Muscle of leg (tissue), 11 donors: ENCODE results near the gene ZNF628. TPM values are rescaled to one million over a fixed set of nuclear protein-coding genes. Genes with fewer than 3 reads are reported as not detected.

Experiments
- DNase-seq: peaks from one replicate; pipeline ENCODE4 v3.0.0; 2013
- H3K27ac ChIP-seq: one replicate; pipeline ENCODE4 v1.5.1; 2013; ENCODE audit warnings: mild to moderate bottlenecking, low read length, control low read depth
- H3K27me3 ChIP-seq: one replicate; pipeline ENCODE4 v1.6.1; 2013; ENCODE audit warnings: low read length; ENCODE audit not compliant: control insufficient read depth, insufficient read depth
- H3K36me3 ChIP-seq: one replicate; pipeline ENCODE4 v1.6.1; 2013; ENCODE audit warnings: low read length; ENCODE audit not compliant: control insufficient read depth, insufficient read depth
- H3K4me1 ChIP-seq: one replicate; pipeline ENCODE4 v1.6.1; 2013; ENCODE audit warnings: low read length; ENCODE audit not compliant: control insufficient read depth, insufficient read depth
- H3K4me3 ChIP-seq: one replicate; pipeline ENCODE4 v1.5.1; 2013; ENCODE audit warnings: low read length, control low read depth
- H3K9me3 ChIP-seq: replicated peaks from 2 replicates; pipeline ENCODE4 v1.6.1; 2013; ENCODE audit warnings: low read depth, low read length; ENCODE audit not compliant: control insufficient read depth
- WGBS: methylation state at CpG from one replicate; pipeline ENCODE4 v1.1.5; 2013; ENCODE audit warnings: missing lambda C conversion rate; ENCODE audit not compliant: insufficient coverage; 5-methylcytosine and 5-hydroxymethylcytosine counted together
- polyA plus RNA-seq, 8 donors: library from polyadenylated mRNA; unstranded; fragments of 120-200 nt; gene quantifications; one replicate each; pipeline versions ENCODE4 v1.2.1 to v1.2.3, GENCODE V29; 2013; ENCODE audit warnings: inconsistent platforms in 1 of 8, low replicate concordance in 1 of 8; ENCODE audit not compliant: insufficient read length in 8 of 8, insufficient read depth in 1 of 8
- total RNA-seq: library from RNA; stranded (reverse); fragments of 120-200 nt; gene quantifications from one replicate; pipeline ENCODE4 v1.2.4, GENCODE V29; 2013

ZNF628 gene
- total and polyA plus RNA-seq, 9 donors, result 1.6 to 5.1 (median 3.6) TPM

DNA sequence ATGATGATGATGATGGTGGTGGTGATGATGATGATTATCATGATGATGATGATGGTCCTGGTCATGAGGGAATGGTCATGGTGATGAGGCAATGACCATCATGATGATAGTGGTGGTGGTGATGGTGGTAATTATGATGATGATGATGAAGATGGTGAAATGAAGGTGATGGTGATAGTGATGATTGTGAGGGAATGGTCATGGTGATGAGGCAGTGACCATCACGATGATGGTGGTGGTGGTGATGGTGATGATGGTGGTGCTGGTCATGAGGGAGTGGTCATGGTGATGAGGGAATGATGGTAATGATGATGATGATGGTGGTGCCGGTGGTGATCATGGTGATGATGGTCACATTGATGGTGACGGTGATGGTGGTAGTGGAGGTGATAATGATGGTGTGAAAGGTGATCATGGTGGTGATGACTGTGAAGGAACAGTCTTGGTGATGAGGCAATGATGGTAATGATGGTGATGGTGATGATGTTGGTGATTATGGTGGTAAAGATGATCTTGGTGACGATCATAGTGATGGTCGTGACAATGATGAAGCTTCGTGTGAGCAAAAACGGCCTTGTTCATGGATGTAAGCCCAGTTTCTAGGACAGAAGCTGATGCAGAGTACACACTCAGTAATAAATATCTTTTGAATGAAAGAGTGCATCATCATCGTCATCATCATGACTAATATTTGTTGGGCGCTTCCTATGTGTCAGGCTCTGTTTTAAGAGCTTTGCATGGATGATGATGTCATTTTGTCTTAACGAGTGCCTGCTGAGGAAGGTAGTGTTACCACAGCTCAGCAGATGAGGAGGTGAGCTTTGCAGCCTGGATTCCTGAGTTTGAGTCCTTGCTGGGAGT is 43.3 kb downstream of the ZNF628 start:
- no peak overlapping the region for H3K4me3 ChIP-seq
- no peak for DNase-seq
- H3K9me3 ChIP-seq, result no peaks in the 10 kb centered on the region
- H3K4me1 ChIP-seq, result peaks cover 25% of the 10 kb centered on the region
- peaks cover 2% of the 10 kb centered on the region for H3K27me3 ChIP-seq
- whole genome bisulfite sequencing, result 99% methylated on average over 4 of the region's 10 CpGs
- no peak overlapping the region for H3K27ac ChIP-seq
- peaks cover 3% of the 10 kb centered on the region for H3K36me3 ChIP-seq

DNA sequence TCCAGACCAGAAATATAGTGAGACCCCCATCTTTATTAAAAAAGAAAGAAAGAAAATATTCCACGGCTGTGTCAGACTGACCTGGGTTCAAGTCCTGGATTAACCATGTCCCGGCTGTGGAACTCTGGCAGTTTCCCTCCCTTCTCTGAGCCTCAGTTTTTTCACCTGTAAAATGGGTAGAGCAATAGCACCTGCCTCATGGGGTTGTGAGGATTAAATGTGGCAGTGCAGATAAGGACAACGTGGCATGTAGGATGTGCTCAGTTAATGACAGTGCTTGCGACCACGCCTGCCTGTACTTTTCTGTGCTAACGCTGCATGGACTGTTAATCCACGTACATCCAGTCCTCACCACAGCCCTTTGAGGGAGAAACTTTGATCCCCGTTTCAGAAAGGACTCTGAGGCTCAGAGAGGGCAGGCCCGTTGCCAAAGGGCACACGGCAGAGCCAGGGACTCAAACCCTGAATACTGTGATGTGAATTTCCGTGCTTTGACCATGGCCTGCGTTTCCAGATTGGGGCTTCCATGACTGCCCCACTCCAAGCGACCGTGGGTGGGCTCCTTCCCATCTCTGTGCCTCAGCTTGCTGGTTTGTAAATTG is 44.4 kb downstream of the ZNF628 start:
- Histone ChIP-seq H3K27me3 (peaks cover 3% of the 10 kb centered on the region), H3K4me1 (peaks cover 31% of the 10 kb centered on the region), H3K36me3 (peaks cover 3% of the 10 kb centered on the region), H3K9me3 (no peaks in the 10 kb centered on the region), H3K4me3 (no peak overlapping the region), H3K27ac (no peak overlapping the region)
- WGBS, result 67% methylated on average over 12 of the region's 14 CpGs
- no peak for DNase-seq

DNA sequence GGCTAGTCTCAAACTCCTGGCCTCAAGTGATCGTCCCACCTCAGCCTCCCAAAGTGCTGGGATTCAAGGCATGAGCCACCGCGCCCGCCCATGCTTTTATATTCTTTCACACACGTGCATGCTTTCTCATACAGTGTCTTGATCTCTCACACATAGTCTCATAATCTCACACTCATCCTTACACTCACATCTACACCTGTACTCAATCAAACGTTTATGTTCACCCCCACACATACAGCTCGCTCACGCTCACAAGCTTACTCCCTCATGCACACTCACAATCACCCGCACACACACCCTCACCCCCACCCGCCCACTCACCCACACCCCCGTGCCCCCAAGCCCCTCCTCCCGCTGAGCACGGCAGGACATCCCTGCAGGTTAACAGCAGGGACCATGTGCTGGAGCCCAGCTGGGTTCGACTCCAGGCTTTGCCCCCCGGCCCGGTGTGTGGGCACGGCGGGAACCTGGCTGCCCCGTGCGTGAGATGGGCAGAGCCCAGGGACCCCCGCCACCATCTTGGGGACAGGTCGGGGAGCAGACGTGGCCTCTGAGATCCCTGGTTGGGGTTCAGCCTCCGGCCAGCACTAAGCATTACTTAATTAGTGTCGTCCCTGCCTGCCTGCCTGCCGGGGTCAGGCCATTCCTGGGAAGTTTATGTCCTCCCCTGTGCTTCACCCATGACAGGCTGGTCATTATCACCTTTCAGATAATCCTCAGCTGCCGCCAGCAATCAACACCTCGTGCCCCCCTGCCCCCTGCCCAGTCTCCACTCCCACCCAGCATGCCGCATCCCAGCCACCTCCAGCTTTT is 49.1 kb downstream of the ZNF628 start:
- 27% methylated on average over 19 of the region's 29 CpGs for WGBS
- peak; percentile 54 for DNase-seq
- H3K27ac ChIP-seq, result peak overlapping the region; percentile 38
- peaks cover 43% of the 10 kb centered on the region for H3K4me1 ChIP-seq
- H3K27me3 ChIP-seq, result peaks cover 9% of the 10 kb centered on the region
- no peak overlapping the region for H3K4me3 ChIP-seq
- H3K36me3 ChIP-seq, result no peaks in the 10 kb centered on the region
- no peaks in the 10 kb centered on the region for H3K9me3 ChIP-seq

DNA sequence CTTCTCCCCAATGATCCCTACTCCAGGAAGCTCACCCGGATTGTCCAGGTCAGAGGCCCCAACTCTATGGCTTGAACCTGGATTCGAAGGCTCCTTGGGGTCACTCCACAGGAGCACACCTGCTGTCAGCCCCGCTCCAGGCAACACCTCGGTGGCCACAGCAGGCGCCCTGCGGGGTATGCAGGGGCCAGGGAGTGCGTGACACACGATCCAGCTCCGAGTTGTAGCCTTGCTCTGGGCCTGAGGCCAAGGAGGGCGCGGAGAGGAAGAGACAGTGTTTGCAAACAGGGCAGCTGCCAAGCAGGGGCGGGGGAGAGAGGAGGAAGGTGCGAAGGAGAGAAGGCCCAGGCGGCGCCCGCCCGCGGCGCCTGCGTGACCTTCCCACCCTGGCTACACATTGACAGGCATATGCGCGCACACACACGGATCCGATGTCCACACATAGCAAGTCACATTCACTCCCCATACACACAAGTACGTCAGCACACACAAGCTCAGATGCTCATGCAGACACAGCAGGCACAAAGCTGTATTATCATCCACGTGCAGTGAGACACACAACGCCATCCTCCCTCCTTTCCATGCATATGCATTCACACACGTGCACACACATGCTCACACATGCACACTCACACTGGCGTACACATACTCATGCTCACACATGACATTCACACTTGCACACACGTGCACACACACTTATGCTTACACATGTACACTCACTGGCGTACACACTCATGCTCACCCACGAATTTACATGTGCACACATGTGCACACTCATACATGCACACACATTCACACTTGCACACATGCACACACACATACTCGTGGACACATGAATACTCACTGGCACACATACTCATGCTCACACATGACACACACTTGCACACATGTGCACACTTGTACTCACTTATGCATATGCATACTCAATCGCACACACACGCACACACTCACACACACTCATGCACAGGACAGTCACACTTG is 50.1 kb downstream of the ZNF628 start:
- Histone ChIP-seq H3K36me3 (no peaks in the 10 kb centered on the region), H3K27me3 (peaks cover 9% of the 10 kb centered on the region), H3K4me1 (peaks cover 35% of the 10 kb centered on the region), H3K27ac (peak overlapping the region; percentile 38), H3K9me3 (no peaks in the 10 kb centered on the region), H3K4me3 (no peak overlapping the region)
- 31% methylated on average over 29 of the region's 35 CpGs for WGBS
- DNase-seq, result peak; percentile 90

DNA sequence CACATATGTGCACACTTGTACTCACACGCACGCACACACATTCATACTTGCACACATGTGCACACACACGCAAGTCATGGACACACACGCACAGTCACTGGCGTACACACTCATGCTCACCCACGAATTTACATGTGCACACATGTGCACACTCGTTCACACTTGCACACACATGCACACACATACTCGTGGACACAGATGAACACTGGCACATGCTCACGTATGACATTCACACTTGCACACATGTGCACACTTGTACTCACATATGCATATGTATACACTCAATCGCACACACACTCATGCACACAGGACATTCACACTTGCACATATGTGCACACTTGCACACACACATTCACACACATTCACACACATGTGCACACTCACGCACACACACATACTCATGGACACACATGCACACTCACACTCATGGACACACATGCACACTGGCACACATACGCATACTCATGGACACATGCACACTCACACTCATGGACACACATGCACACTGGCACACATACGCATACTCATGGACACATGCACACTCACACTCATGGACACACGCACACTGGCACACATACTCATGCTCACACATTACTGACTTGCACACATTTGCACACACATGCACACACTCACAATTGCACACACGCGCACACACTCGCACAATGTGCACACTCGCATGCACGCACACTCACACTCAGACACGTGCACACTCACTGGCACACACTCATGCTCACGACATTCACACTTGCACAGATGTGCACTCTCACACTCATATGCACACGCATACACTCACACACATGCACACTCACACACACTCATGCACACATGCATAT is 51.0 kb downstream of the ZNF628 start:
- DNase-seq, result no peak
- 82% methylated on average over 22 of the region's 22 CpGs for WGBS
- no peaks in the 10 kb centered on the region for H3K36me3 ChIP-seq
- H3K9me3 ChIP-seq, result no peaks in the 10 kb centered on the region
- H3K4me3 ChIP-seq, result no peak overlapping the region
- H3K27me3 ChIP-seq, result peaks cover 9% of the 10 kb centered on the region
- no peak overlapping the region for H3K27ac ChIP-seq
- H3K4me1 ChIP-seq, result peaks cover 26% of the 10 kb centered on the region

DNA sequence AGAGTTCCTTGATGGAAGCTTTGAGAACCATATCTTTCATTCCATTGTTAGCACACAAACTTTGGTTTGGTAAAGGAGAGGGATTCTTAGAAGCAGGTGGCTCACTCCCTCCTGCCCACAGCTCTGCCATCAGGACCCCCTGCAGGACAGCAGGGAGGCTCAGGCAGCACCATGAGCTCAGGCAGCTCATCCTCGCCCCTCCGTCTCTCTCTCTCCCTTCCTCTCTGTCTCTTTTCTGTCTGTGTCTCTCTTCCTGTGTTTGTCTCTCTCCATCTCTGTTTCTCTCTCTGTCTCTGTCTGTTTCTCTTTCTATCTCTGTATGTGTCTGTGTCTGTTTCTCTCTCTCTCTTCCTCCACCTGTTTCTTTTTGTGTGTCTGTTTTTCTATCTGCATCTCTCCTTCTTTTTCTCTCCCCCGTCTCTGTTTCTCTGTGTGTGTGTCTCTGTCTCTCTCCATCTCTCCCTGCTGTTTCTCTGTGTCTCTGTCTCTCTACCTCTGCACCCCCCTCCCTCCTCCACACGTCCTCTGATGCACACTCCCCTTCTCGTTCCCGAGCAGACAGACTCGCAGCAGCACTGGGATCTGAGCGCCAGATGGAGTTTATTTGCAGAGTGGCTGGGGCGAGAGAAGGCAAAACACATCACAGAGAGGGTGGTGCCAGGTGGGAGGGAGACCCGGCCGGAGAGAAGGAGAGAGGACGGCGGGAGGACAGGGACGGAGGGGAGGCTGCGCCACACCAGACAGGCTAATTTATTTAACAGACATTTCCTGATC is 51.8 kb downstream of the ZNF628 start:
- Histone ChIP-seq H3K36me3 (no peaks in the 10 kb centered on the region), H3K27me3 (peaks cover 9% of the 10 kb centered on the region), H3K4me3 (no peak overlapping the region), H3K4me1 (peaks cover 26% of the 10 kb centered on the region), H3K9me3 (no peaks in the 10 kb centered on the region), H3K27ac (no peak overlapping the region)
- DNase-seq, result peak; percentile 57
- WGBS, result 4% methylated on average over 5 of the region's 15 CpGs

DNA sequence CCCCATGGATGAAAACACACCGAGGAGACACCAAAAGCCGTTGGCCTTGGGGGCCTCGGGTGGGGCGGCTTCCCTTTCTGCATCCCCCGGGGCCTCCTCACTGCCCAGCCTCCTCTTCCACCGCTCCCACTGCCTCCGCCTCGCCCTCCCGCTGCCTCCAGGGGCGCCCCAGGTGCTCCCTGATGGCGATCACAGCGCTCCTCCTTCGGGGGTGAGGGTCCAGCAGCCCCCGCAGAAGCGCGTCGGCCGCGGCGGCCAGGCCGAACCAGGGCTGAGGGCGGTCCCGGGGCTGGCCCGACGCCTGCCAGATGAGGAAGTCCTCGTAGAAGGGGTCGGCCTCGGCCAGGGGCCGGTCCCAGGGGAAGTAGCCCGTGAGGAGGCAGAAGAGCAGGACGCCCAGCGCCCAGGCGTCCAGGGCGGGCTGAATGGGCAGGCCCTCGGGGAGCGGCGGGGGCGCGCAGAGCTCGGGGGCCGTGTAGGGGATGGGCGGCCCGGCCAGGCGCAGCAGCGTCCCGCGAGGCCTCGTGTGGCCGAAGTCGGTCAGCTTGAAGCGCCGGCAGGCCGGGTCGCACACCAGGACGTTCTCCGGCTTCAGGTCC is 53.3 kb downstream of the ZNF628 start:
- Histone ChIP-seq H3K4me1 (peaks cover 26% of the 10 kb centered on the region), H3K27me3 (peaks cover 9% of the 10 kb centered on the region), H3K9me3 (no peaks in the 10 kb centered on the region), H3K27ac (no peak overlapping the region), H3K4me3 (no peak overlapping the region), H3K36me3 (no peaks in the 10 kb centered on the region)
- no peak for DNase-seq
- 80% methylated on average over 55 of the region's 56 CpGs for WGBS

DNA sequence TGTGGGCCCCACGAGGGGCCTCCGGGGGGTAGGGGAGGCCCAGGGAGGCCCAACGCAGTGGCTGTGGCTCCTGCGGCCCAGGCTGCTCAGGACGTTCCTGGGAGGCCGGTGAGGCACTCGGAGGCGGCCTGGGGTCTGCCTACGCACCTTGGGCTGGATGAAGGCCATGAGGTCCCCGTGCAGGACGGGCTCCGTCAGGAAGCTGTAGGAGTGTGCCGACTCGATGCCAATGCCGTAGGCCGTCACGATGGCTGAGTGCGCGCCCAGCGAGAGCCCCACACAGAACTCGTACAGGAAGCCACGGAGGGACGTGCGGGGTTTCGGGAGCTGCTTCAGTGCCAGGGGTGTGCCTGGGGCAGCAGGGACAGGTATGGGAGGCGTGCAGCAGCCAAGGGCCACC is 54.6 kb downstream of the ZNF628 start:
- Histone ChIP-seq H3K27me3 (peaks cover 7% of the 10 kb centered on the region), H3K36me3 (no peaks in the 10 kb centered on the region), H3K9me3 (no peaks in the 10 kb centered on the region), H3K4me1 (peaks cover 22% of the 10 kb centered on the region), H3K4me3 (no peak overlapping the region), H3K27ac (no peak overlapping the region)
- DNase-seq, result no peak
- 83% methylated on average over 25 of the region's 26 CpGs for WGBS
